ENCODE results near the gene U2SURP. TPM values are rescaled to one million over a fixed set of nuclear protein-coding genes. Genes with fewer than 3 reads are reported as not detected.

U2SURP gene
- total and polyA plus RNA-seq, 2 experiments from 2014 or later, result 41.5 to 71.4 TPM

GRCh38 chr3:143065364-143065763, 64.0 kb downstream of the U2SURP start:
- H3K9me2 ChIP-seq (replicated peaks; ENCODE audit: insufficient read depth), result no peaks in the 10 kb centered on the region
- no peak overlapping the region for H3K4me3 ChIP-seq
- no peaks in the 10 kb centered on the region for H3K27me3 ChIP-seq
- TF ChIP-seq EZH2phosphoT487 (IDR thresholded peaks at IDR 0.05; ENCODE audit: low read depth, severe bottlenecking, unreplicated experiment) (no peak), EZH2 (IDR thresholded peaks at IDR 0.05; ENCODE audit: borderline replicate concordance) (no peak)
- TF ChIP-seq, protein P1, sequence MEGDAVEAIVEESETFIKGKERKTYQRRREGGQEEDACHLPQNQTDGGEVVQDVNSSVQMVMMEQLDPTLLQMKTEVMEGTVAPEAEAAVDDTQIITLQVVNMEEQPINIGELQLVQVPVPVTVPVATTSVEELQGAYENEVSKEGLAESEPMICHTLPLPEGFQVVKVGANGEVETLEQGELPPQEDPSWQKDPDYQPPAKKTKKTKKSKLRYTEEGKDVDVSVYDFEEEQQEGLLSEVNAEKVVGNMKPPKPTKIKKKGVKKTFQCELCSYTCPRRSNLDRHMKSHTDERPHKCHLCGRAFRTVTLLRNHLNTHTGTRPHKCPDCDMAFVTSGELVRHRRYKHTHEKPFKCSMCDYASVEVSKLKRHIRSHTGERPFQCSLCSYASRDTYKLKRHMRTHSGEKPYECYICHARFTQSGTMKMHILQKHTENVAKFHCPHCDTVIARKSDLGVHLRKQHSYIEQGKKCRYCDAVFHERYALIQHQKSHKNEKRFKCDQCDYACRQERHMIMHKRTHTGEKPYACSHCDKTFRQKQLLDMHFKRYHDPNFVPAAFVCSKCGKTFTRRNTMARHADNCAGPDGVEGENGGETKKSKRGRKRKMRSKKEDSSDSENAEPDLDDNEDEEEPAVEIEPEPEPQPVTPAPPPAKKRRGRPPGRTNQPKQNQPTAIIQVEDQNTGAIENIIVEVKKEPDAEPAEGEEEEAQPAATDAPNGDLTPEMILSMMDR (IDR thresholded peaks at IDR 0.05; ENCODE audit: poor library complexity), result no peak
- no peak overlapping the region for H3K4me2 ChIP-seq
- H2AFZ ChIP-seq, result no peak overlapping the region
- no peaks in the 10 kb centered on the region for H3K4me1 ChIP-seq (ENCODE audit: insufficient read depth)
- H4K20me1 ChIP-seq (ENCODE audit: insufficient read depth, poor library complexity, severe bottlenecking), result no peaks in the 10 kb centered on the region
- 98% methylated on average over 2 of the region's 2 CpGs for WGBS (ENCODE audit: low lambda C conversion rate, missing lambda C conversion rate)
- no peaks in the 10 kb centered on the region for H3K9me3 ChIP-seq (ENCODE audit: low read depth)
- no peaks in the 10 kb centered on the region for H3K36me3 ChIP-seq (replicated peaks; ENCODE audit: insufficient read depth, low read depth)
- DNase-seq (ENCODE audit: low spot score), result no peak
- H3K79me2 ChIP-seq, result no peaks in the 10 kb centered on the region
- no peak overlapping the region for H3K27ac ChIP-seq

DNA sequence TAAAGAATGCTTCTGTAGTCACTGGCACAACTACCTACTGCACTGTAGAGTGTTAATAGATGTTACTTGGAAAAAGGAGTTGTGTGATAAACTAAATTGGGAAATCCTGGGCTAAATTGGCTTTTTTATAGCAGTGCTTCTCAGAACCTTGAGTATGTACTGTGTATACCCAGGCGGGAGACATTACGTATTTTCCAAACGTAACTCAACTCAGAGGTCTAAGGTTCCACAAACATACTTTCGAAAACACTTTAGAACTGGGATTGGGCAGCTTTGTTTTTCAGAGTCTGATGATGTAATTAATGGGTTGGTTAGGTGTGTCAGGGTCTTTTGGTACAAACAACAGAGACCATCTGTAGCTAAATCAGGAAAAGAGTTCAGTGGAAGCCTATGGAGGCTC, 64.7 kb downstream of the U2SURP start:
- no peak overlapping the region for H3K27ac ChIP-seq
- no peaks in the 10 kb centered on the region for H3K36me3 ChIP-seq (replicated peaks; ENCODE audit: insufficient read depth, low read depth)
- WGBS (ENCODE audit: low lambda C conversion rate, missing lambda C conversion rate), result 83% methylated on average over 4 of the region's 4 CpGs
- no peaks in the 10 kb centered on the region for H3K27me3 ChIP-seq
- TF ChIP-seq, protein P1 (IDR thresholded peaks at IDR 0.05; ENCODE audit: poor library complexity), result no peak
- TF ChIP-seq EZH2 (IDR thresholded peaks at IDR 0.05; ENCODE audit: borderline replicate concordance) (no peak), EZH2phosphoT487 (IDR thresholded peaks at IDR 0.05; ENCODE audit: low read depth, severe bottlenecking, unreplicated experiment) (no peak)
- no peaks in the 10 kb centered on the region for H3K4me1 ChIP-seq (ENCODE audit: insufficient read depth)
- DNase-seq (ENCODE audit: low spot score), result no peak
- H3K79me2 ChIP-seq, result no peaks in the 10 kb centered on the region
- no peaks in the 10 kb centered on the region for H3K9me3 ChIP-seq (ENCODE audit: low read depth)
- H2AFZ ChIP-seq, result no peak overlapping the region
- no peaks in the 10 kb centered on the region for H4K20me1 ChIP-seq (ENCODE audit: insufficient read depth, poor library complexity, severe bottlenecking)
- H3K9me2 ChIP-seq (replicated peaks; ENCODE audit: insufficient read depth), result no peaks in the 10 kb centered on the region
- no peak overlapping the region for H3K4me2 ChIP-seq
- no peak overlapping the region for H3K4me3 ChIP-seq

GRCh38 chr3:143067201-143067600, 65.8 kb downstream of the U2SURP start:
- no peaks in the 10 kb centered on the region for H3K36me3 ChIP-seq (replicated peaks; ENCODE audit: insufficient read depth, low read depth)
- H3K4me2 ChIP-seq, result no peak overlapping the region
- no peaks in the 10 kb centered on the region for H3K4me1 ChIP-seq (ENCODE audit: insufficient read depth)
- no peak overlapping the region for H2AFZ ChIP-seq
- TF ChIP-seq EZH2phosphoT487 (IDR thresholded peaks at IDR 0.05; ENCODE audit: low read depth, severe bottlenecking, unreplicated experiment) (no peak), EZH2 (IDR thresholded peaks at IDR 0.05; ENCODE audit: borderline replicate concordance) (no peak)
- TF ChIP-seq, protein P1 (IDR thresholded peaks at IDR 0.05; ENCODE audit: poor library complexity), result no peak
- WGBS (ENCODE audit: low lambda C conversion rate, missing lambda C conversion rate), result 83% methylated on average over 3 of the region's 3 CpGs
- no peak for DNase-seq (ENCODE audit: low spot score)
- H3K27me3 ChIP-seq, result no peaks in the 10 kb centered on the region
- H3K27ac ChIP-seq, result no peak overlapping the region
- H3K9me3 ChIP-seq (ENCODE audit: low read depth), result no peaks in the 10 kb centered on the region
- no peaks in the 10 kb centered on the region for H3K79me2 ChIP-seq
- no peak overlapping the region for H3K4me3 ChIP-seq
- no peaks in the 10 kb centered on the region for H4K20me1 ChIP-seq (ENCODE audit: insufficient read depth, poor library complexity, severe bottlenecking)
- H3K9me2 ChIP-seq (replicated peaks; ENCODE audit: insufficient read depth), result no peaks in the 10 kb centered on the region

DNA sequence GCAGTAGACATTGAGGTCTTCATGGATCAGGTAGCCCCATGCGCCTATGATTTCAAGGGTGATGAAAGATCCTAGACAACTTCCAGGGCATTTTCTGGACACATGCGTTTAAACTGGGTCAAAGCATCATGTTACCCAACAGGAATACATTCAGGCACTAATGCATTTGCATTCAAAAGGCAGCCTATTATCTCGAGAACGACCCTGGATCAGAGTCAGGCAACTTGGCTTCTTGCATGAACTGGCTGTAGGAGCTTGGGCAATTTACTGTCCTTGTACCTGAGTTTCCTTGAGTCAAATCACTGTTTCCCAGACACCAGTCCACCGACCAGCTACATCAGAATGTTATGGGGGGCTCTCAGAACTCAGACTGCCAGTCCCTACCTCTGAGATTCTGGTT, 66.7 kb downstream of the U2SURP start:
- H3K27ac ChIP-seq, result no peak overlapping the region
- no peaks in the 10 kb centered on the region for H4K20me1 ChIP-seq (ENCODE audit: insufficient read depth, poor library complexity, severe bottlenecking)
- no peaks in the 10 kb centered on the region for H3K9me3 ChIP-seq (ENCODE audit: low read depth)
- no peaks in the 10 kb centered on the region for H3K36me3 ChIP-seq (replicated peaks; ENCODE audit: insufficient read depth, low read depth)
- no peak overlapping the region for H3K4me3 ChIP-seq
- no peak overlapping the region for H2AFZ ChIP-seq
- H3K9me2 ChIP-seq (replicated peaks; ENCODE audit: insufficient read depth), result no peaks in the 10 kb centered on the region
- no peak overlapping the region for H3K4me2 ChIP-seq
- H3K79me2 ChIP-seq, result no peaks in the 10 kb centered on the region
- DNase-seq (ENCODE audit: low spot score), result no peak
- no peak for TF ChIP-seq EZH2 (IDR thresholded peaks at IDR 0.05; ENCODE audit: borderline replicate concordance)
- TF ChIP-seq, protein P1 (IDR thresholded peaks at IDR 0.05; ENCODE audit: poor library complexity), result no peak
- no peak for TF ChIP-seq EZH2phosphoT487 (IDR thresholded peaks at IDR 0.05; ENCODE audit: low read depth, severe bottlenecking, unreplicated experiment)
- 68% methylated on average over 5 of the region's 5 CpGs for WGBS (ENCODE audit: low lambda C conversion rate, missing lambda C conversion rate)
- no peaks in the 10 kb centered on the region for H3K27me3 ChIP-seq
- no peaks in the 10 kb centered on the region for H3K4me1 ChIP-seq (ENCODE audit: insufficient read depth)

Data from hepatocyte (in vitro differentiated cells).